Lower leg skin (tissue), 4 donors: ENCODE results near the gene SPCS3. TPM values are rescaled to one million over a fixed set of nuclear protein-coding genes. Genes with fewer than 3 reads are reported as not detected.

ENCODE experiments used
- DNase-seq, 2 donors: peaks; one replicate each; pipeline ENCODE4 v3.0.0-alpha.2; 2019; ENCODE audit warnings: low spot score in 2 of 2
- H3K4me3 ChIP-seq: fragments of 200-600 bp; sonication (generic); 2 replicates; pipeline ENCODE4 v1.5.1; 2017; ENCODE audit warnings: mild to moderate bottlenecking, low read depth; ENCODE audit not compliant: poor library complexity, severe bottlenecking
- CTCF ChIP-seq, 3 donors: fragments of 450-650 bp; IDR thresholded peaks; one replicate each; pipeline ENCODE4 v1.5.1; 2016; ENCODE audit warnings: antibody characterized with exemption in 3 of 3, mild to moderate bottlenecking in 3 of 3, moderate library complexity in 2 of 3
- POLR2A ChIP-seq, 2 donors: fragments of 450-650 bp; IDR thresholded peaks; one replicate each; pipeline ENCODE4 v1.6.1; 2016 to 2017; ENCODE audit warnings: antibody characterized with exemption in 2 of 2, mild to moderate bottlenecking in 1 of 2, moderate library complexity in 1 of 2
- WGBS, 2 donors: methylation state at CpG; one replicate each; pipeline ENCODE4 v1.1.5; 2018; 5-methylcytosine and 5-hydroxymethylcytosine counted together
- intact Hi-C: fragments of 100-400 bp; cut with DNase I; formaldehyde crosslinking; loops from one replicate; pipeline ENCODE4 v1.15.0; 2023; ENCODE audit warnings: low total_unique reads
- total RNA-seq, 4 donors: library from RNA; depleted of rRNA; stranded (reverse); fragments of >200 nt; gene quantifications; one replicate each; pipeline ENCODE4 v1.1.0, GENCODE V29; 2016

Gene SPCS3
- total RNA-seq, 4 donors from 2014 or later: 39.8 to 54.5 (median 44.3) TPM

- WGBS, 2 donors: 75 to 84% methylated on average over 6 of the region's 6 CpGs
- no peak for DNase-seq
- no peak for TF ChIP-seq POLR2A (IDR thresholded peaks at IDR 0.05)
- no peak for TF ChIP-seq CTCF (IDR thresholded peaks at IDR 0.05)
- intact Hi-C loops: no loop called here
- no peak overlapping the region for H3K4me3 ChIP-seq
These were observed 12.2 kb upstream of the SPCS3 start for GRCh38 chr4:176307666-176307930.

GRCh38 chr4:176308441-176308840 is 11.3 kb upstream of the SPCS3 start:
- intact Hi-C loops: no loop called here
- WGBS, 2 donors: 89 to 90% methylated on average over 3 of the region's 3 CpGs
- no peak for DNase-seq
- no peak for TF ChIP-seq POLR2A (IDR thresholded peaks at IDR 0.05)
- TF ChIP-seq CTCF (IDR thresholded peaks at IDR 0.05): no peak
- no peak overlapping the region for H3K4me3 ChIP-seq

- intact Hi-C loops: no loop called here
- H3K4me3 ChIP-seq: no peak overlapping the region
- DNase-seq: no peak
- WGBS, 2 donors: 85 to 91% methylated on average over 2 of the region's 2 CpGs
- TF ChIP-seq CTCF (IDR thresholded peaks at IDR 0.05): no peak
- no peak for TF ChIP-seq POLR2A (IDR thresholded peaks at IDR 0.05)
These were observed 10.7 kb upstream of the SPCS3 start for GRCh38 chr4:176309046-176309445.

- intact Hi-C loops: no loop called here
- H3K4me3 ChIP-seq: no peak overlapping the region
- no peak for DNase-seq
- TF ChIP-seq CTCF (IDR thresholded peaks at IDR 0.05) (no peak), POLR2A (IDR thresholded peaks at IDR 0.05) (no peak)
These were observed 10.0 kb upstream of the SPCS3 start for GRCh38 chr4:176309772-176310171.

- intact Hi-C loops: no loop called here
- no peak overlapping the region for H3K4me3 ChIP-seq
- 73 to 74% methylated on average over 7 of the region's 7 CpGs for WGBS, 2 donors
- no peak for DNase-seq
- TF ChIP-seq CTCF (IDR thresholded peaks at IDR 0.05): no peak
- TF ChIP-seq POLR2A (IDR thresholded peaks at IDR 0.05): no peak
These were observed 6.0 kb upstream of the SPCS3 start for GRCh38 chr4:176313596-176314336.

- H3K4me3 ChIP-seq: peak overlapping the region; percentile 38
- no peak for DNase-seq
- 3 to 5% methylated on average over 13 of the region's 13 CpGs for WGBS, 2 donors
- no peak for TF ChIP-seq POLR2A (IDR thresholded peaks at IDR 0.05)
- TF ChIP-seq CTCF (IDR thresholded peaks at IDR 0.05): no peak
- intact Hi-C loops: no loop called here
These were observed 539 bp upstream of the SPCS3 start for GRCh38 chr4:176319151-176319703.
